ENCODE measurements around the gene BLM.
A peak's percentile ranks its signal among the peaks of the same experiment; 100 is the strongest.
"Not testable (repeated sequence)": the region's sequence is repeated elsewhere in the genome, so short reads cannot be mapped to it uniquely, and the experiment has no call there.

Gene BLM

GRCh38 chr15:90819390-90819789, 102.2 kb downstream of the BLM start:
- peak; percentile 49 for DNase-seq (ENCODE audit: low read depth)
- H3K4me3 ChIP-seq (ENCODE audit: low read depth, low read length) = no peak overlapping the region
- TF ChIP-seq, protein P1, sequence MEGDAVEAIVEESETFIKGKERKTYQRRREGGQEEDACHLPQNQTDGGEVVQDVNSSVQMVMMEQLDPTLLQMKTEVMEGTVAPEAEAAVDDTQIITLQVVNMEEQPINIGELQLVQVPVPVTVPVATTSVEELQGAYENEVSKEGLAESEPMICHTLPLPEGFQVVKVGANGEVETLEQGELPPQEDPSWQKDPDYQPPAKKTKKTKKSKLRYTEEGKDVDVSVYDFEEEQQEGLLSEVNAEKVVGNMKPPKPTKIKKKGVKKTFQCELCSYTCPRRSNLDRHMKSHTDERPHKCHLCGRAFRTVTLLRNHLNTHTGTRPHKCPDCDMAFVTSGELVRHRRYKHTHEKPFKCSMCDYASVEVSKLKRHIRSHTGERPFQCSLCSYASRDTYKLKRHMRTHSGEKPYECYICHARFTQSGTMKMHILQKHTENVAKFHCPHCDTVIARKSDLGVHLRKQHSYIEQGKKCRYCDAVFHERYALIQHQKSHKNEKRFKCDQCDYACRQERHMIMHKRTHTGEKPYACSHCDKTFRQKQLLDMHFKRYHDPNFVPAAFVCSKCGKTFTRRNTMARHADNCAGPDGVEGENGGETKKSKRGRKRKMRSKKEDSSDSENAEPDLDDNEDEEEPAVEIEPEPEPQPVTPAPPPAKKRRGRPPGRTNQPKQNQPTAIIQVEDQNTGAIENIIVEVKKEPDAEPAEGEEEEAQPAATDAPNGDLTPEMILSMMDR (IDR thresholded peaks at IDR 0.05; ENCODE audit: low read depth, low read length) = no peak
- TF ChIP-seq MAX (IDR thresholded peaks at IDR 0.05; ENCODE audit: low read depth, low read length) (no peak), MYC (IDR thresholded peaks at IDR 0.05; ENCODE audit: low read depth, low read length) (no peak), POLR2A (IDR thresholded peaks at IDR 0.05; ENCODE audit: extremely low read depth, insufficient read length) (no peak)

- H3K4me3 ChIP-seq (ENCODE audit: low read depth, low read length) = no peak overlapping the region
Measured at GRCh38 chr15:90819850-90820249, 102.7 kb downstream of the BLM start.

GRCh38 chr15:90820481-90820880, 103.3 kb downstream of the BLM start:
- DNase-seq (ENCODE audit: low read depth) = no peak
- H3K4me3 ChIP-seq (ENCODE audit: low read depth, low read length) = no peak overlapping the region
- TF ChIP-seq MYC (IDR thresholded peaks at IDR 0.05; ENCODE audit: low read depth, low read length) (no peak), POLR2A (IDR thresholded peaks at IDR 0.05; ENCODE audit: extremely low read depth, insufficient read length) (no peak), MAX (IDR thresholded peaks at IDR 0.05; ENCODE audit: low read depth, low read length) (no peak)
- TF ChIP-seq, protein P1 (IDR thresholded peaks at IDR 0.05; ENCODE audit: low read depth, low read length) = no peak

More at GRCh38 chr15:90819850-90820249, 102.7 kb downstream of the BLM start:
- TF ChIP-seq, protein P1 (IDR thresholded peaks at IDR 0.05; ENCODE audit: low read depth, low read length) = no peak
- TF ChIP-seq MAX (IDR thresholded peaks at IDR 0.05; ENCODE audit: low read depth, low read length) (no peak), POLR2A (IDR thresholded peaks at IDR 0.05; ENCODE audit: extremely low read depth, insufficient read length) (no peak), MYC (IDR thresholded peaks at IDR 0.05; ENCODE audit: low read depth, low read length) (no peak)
- peak; percentile 70 for DNase-seq (ENCODE audit: low read depth)

DNA sequence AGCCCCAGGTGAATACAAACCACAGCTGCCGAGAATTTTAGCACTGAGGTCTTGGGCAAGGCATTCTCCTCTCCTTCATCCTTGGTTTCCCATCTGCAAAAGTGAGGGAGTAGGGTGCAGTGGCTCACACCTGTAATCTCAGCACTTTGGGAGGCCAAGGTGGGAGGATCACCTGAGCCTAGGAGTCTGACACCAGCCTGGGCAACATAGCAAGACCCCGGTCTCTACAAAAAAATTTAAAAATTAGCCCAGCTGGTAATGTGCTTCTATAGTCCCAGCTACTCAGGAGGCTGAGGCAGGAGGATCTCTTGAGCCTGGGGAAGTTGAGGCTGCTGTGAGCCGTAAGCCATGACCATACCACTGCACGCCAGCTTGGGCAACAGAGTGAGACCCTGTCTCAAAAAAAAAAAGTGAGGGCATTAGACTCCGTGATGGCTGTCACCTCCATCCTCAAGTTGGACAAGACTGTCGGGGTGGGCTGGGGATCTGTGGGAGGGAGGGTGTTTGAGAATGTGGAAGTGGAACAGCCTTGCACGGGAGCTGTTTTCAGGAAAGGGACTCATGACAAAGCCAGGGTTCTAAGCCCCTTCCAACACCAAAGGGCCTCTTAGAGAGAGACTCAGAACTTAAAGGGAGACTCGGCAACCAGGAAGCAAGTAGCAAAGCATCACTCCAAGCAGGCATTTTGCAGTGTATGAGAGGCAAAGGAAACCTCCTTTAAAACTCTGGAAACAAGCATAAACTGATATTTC, 105.2 kb downstream of the BLM start:
- no peak overlapping the region for H3K4me3 ChIP-seq (ENCODE audit: low read depth, low read length)
- no peak for DNase-seq (ENCODE audit: low read depth)
- TF ChIP-seq POLR2A (IDR thresholded peaks at IDR 0.05; ENCODE audit: extremely low read depth, insufficient read length) = no peak
- TF ChIP-seq MAX (IDR thresholded peaks at IDR 0.05; ENCODE audit: low read depth, low read length) = no peak

- TF ChIP-seq, protein P1 (IDR thresholded peaks at IDR 0.05; ENCODE audit: low read depth, low read length) = no peak
- no peak for TF ChIP-seq MYC (IDR thresholded peaks at IDR 0.05; ENCODE audit: low read depth, low read length)
- no peak overlapping the region for H3K4me3 ChIP-seq (ENCODE audit: low read depth, low read length)
- no peak for DNase-seq (ENCODE audit: low read depth)
Measured at GRCh38 chr15:90823455-90823974, 106.4 kb downstream of the BLM start.

DNA sequence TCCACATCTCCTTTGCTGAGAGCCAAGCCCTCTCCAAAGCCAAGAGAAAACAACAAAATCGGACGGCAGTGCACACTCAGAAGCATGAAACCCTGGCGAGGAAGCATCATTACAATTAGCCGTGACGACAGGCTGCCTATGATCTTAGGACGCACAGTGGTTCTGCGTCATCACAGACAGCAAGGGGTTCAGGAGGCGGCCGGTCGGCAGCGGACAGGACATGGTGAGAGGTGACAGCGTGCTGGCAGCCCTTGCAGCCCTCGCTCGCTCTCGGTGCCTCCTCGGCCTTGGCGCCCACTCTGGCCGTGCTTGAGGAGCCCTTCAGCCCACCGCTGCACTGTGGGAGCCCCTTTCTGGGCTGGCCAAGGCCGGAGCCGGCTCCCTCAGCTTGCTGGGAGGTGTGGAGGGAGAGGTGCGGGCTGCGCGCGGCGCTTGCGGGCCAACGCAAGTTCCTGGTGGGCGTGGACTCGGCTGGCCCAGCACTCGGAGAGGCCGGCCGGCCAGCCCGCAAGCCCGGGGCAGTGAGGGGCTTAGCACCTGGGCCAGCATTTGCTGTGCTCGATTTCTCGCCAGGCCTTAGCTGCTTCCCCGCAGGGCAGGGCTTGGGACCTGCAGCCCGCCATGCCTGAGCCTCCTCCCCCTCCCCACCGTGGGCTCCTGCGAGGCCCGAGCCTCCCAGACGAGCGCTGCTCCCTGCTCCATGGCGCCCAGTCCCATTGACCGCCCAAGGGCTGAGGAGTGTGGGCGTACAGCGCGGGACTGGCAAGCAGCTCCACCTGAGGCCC, 108.2 kb downstream of the BLM start:
- not testable (repeated sequence) for H3K4me3 ChIP-seq (ENCODE audit: low read depth, low read length)

GRCh38 chr15:90826206-90826885, 109.2 kb downstream of the BLM start:
- H3K4me3 ChIP-seq (ENCODE audit: low read depth, low read length) = not testable (repeated sequence)

More for the DNA sequence above, 108.2 kb downstream of the BLM start:
- not testable (repeated sequence) for DNase-seq (ENCODE audit: low read depth)

More at GRCh38 chr15:90826206-90826885, 109.2 kb downstream of the BLM start:
- DNase-seq (ENCODE audit: low read depth) = not testable (repeated sequence)

Measured in NB4 (cell line).